Colonic mucosa (tissue), 4 donors: ENCODE measurements around the gene CHST2. TPM values are rescaled to one million over a fixed set of nuclear protein-coding genes. Genes with fewer than 3 reads are reported as not detected.
"Not testable (repeated sequence)": the region's sequence is repeated elsewhere in the genome, so short reads cannot be mapped to it uniquely, and the experiment has no call there.

Experiments used
- DNase-seq: peaks from one replicate; pipeline ENCODE4 v3.0.0-alpha.2; 2020
- H3K27ac ChIP-seq: fragments of 200-600 bp; one replicate; pipeline ENCODE4 v1.8.0; 2021
- H3K27me3 ChIP-seq: fragments of 200-600 bp; one replicate; pipeline ENCODE4 v1.8.0; 2021
- H3K36me3 ChIP-seq: fragments of 200-600 bp; one replicate; pipeline ENCODE4 v1.8.0; 2021
- H3K4me1 ChIP-seq: fragments of 200-600 bp; one replicate; pipeline ENCODE4 v1.8.0; 2021; ENCODE audit warnings: mild to moderate bottlenecking
- H3K4me3 ChIP-seq: fragments of 200-600 bp; one replicate; pipeline ENCODE4 v1.8.0; 2021
- H3K9ac ChIP-seq, 2 donors: one replicate each; pipeline ENCODE4 v1.7.0; 2013; ENCODE audit warnings: control low read depth in 2 of 2, low read depth in 2 of 2, low read length in 2 of 2
- H3K9me3 ChIP-seq: fragments of 200-600 bp; one replicate; pipeline ENCODE4 v1.8.0; 2021
- intact Hi-C: fragments of 100-400 bp; cut with DNase I; formaldehyde crosslinking; loops from one replicate; pipeline ENCODE4 v1.14.1; 2022
- total RNA-seq, 2 donors: library from RNA; stranded (reverse); fragmentation: NEBNext Ultra II Directional in 1 of 2; extraction: Animal tissue kit (Norgen Biotek cat#: 25700) in 1 of 2; gene quantifications; one replicate each; pipeline ENCODE4 v1.2.1, GENCODE V29; 2021
- TF ChIP-seq, protein P1 (sequence below): fragments of 200-600 bp; IDR thresholded peaks from one replicate; pipeline ENCODE4 v1.8.0; 2022; ENCODE audit warnings: antibody characterized with exemption, mild to moderate bottlenecking
- donor health status: healthy.
- donor health status: DM: no; HTN: no; CAD: no.
- donor health status: DM: no; HTN: no; CAD: no.

CHST2 gene
- total RNA-seq, 2 donors from 2014 or later, result 1.8 to 2.5 TPM

- no peak overlapping the region for H3K9ac ChIP-seq
- H3K4me3 ChIP-seq, result no peak overlapping the region
- H3K36me3 ChIP-seq, result no peaks in the 10 kb centered on the region
- no peak overlapping the region for H3K27ac ChIP-seq
- no peaks in the 10 kb centered on the region for H3K9me3 ChIP-seq
- no peaks in the 10 kb centered on the region for H3K4me1 ChIP-seq
- no peak for DNase-seq
- TF ChIP-seq, protein P1, sequence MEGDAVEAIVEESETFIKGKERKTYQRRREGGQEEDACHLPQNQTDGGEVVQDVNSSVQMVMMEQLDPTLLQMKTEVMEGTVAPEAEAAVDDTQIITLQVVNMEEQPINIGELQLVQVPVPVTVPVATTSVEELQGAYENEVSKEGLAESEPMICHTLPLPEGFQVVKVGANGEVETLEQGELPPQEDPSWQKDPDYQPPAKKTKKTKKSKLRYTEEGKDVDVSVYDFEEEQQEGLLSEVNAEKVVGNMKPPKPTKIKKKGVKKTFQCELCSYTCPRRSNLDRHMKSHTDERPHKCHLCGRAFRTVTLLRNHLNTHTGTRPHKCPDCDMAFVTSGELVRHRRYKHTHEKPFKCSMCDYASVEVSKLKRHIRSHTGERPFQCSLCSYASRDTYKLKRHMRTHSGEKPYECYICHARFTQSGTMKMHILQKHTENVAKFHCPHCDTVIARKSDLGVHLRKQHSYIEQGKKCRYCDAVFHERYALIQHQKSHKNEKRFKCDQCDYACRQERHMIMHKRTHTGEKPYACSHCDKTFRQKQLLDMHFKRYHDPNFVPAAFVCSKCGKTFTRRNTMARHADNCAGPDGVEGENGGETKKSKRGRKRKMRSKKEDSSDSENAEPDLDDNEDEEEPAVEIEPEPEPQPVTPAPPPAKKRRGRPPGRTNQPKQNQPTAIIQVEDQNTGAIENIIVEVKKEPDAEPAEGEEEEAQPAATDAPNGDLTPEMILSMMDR, result no peak
- intact Hi-C loops, result no loop called here
- H3K27me3 ChIP-seq, result no peaks in the 10 kb centered on the region
Observed at GRCh38 chr3:143155756-143156155, 36.2 kb downstream of the CHST2 start.

DNA sequence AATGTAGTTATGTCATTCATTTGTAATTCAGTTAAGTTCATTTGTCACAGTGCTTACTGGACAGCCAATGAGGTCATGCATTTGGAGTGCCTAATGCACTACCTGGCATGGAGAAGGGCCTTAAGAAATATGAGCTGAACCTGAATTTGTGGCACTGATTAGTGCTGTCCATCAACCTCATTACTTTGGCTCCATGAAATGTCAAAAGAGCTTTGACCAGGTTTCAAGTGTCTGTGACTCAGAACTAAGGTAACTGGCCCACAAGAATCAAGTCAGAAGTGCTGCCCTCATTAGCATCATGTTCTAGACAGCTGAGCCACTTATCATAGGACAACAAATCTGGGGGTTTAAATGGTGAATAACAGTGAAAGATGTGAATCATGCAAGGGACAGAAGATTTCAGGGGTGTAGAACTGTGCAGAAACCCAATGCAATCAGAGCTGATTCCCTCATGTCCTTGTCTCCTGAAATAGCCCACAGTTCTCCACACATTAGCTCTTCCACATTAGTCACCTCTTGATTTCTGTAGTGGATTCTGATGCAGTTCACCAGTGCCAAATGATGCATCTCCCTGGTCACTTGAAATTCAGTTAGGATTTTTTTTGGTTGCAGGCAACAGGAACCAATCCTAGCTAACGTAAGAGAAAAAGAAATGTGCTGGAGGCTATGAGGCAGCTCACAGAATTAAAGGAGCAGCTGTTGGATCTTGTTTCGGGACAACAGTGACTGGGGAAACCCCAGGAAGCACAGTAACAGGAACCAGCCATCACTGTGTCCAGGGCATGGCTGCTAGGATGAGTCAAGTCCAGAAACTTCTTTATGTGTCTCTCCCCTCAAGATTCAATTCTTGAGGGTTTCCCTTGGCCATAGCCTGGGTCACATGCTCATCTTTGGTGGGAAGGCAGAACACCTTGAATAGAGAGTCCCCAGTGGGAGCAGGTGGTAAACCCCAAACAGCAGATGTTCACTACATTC, 38.7 kb downstream of the CHST2 start:
- no peaks in the 10 kb centered on the region for H3K4me1 ChIP-seq
- TF ChIP-seq, protein P1, result no peak
- no peak overlapping the region for H3K27ac ChIP-seq
- H3K36me3 ChIP-seq, result no peaks in the 10 kb centered on the region
- H3K27me3 ChIP-seq, result no peaks in the 10 kb centered on the region
- H3K4me3 ChIP-seq, result no peak overlapping the region
- H3K9me3 ChIP-seq, result no peaks in the 10 kb centered on the region
- no peak for DNase-seq
- H3K9ac ChIP-seq, result no peak overlapping the region
- intact Hi-C loops, result no loop called here

GRCh38 chr3:143160437-143160836, 40.9 kb downstream of the CHST2 start:
- Histone ChIP-seq H3K27me3 (no peaks in the 10 kb centered on the region), H3K27ac (no peak overlapping the region), H3K9me3 (no peaks in the 10 kb centered on the region), H3K4me1 (no peaks in the 10 kb centered on the region), H3K36me3 (no peaks in the 10 kb centered on the region), H3K4me3 (no peak overlapping the region), H3K9ac (no peak overlapping the region)
- TF ChIP-seq, protein P1, result no peak
- DNase-seq, result no peak
- intact Hi-C loops, result no loop called here

DNA sequence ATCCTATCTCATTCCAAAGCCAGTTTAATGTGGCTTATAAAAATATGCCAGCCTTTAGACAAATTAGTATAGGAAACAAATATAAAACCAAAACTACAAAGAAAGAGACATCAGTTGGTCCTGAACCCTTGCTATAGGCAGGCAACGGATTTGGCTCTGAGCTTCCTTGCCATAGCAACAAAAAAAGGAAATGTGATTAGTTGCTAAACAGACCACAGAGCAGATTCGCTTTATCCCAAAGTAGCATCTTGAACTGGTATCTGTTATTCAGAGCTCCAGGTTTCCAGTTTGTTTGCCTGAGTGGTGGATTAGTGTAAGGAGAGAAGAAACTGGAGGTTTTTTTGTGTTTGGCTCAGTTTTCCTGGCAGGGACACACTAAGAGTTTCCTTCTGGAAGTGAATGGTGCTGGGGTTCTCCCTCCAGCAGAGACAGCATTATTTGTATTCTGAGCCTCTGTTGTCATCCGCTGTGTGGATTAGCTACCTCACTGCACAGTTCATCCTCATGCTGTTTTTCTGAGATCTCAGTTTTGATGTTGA, 44.1 kb downstream of the CHST2 start:
- no peak overlapping the region for H3K9ac ChIP-seq
- no peaks in the 10 kb centered on the region for H3K4me1 ChIP-seq
- H3K36me3 ChIP-seq, result no peaks in the 10 kb centered on the region
- no peaks in the 10 kb centered on the region for H3K9me3 ChIP-seq
- intact Hi-C loops, result no loop called here
- no peak overlapping the region for H3K27ac ChIP-seq
- DNase-seq, result no peak
- TF ChIP-seq, protein P1, result no peak
- no peak overlapping the region for H3K4me3 ChIP-seq
- no peaks in the 10 kb centered on the region for H3K27me3 ChIP-seq

DNA sequence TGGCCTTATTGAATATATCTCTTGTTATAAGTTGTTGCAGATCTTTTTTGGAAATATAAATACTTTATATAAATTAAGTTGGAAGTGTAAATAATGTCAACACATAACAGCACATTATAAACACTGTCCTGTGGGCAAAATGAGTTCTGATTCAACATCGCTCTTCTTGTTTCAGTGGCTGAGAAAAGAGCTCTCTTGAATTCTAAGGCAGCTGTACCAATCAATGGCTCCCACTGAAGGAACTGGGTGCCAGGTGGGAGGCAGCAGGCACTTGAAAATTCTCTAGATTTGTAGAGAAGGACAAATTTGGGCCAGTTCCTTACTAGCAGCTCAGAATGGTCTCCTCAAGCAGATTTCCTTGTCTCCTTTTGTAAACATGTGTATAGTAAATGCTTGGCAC, 45.6 kb downstream of the CHST2 start:
- no peak overlapping the region for H3K4me3 ChIP-seq
- H3K27ac ChIP-seq, result no peak overlapping the region
- DNase-seq, result no peak
- TF ChIP-seq, protein P1, result no peak
- intact Hi-C loops, result no loop called here
- H3K27me3 ChIP-seq, result no peaks in the 10 kb centered on the region
- H3K9me3 ChIP-seq, result no peaks in the 10 kb centered on the region
- H3K36me3 ChIP-seq, result no peaks in the 10 kb centered on the region
- no peaks in the 10 kb centered on the region for H3K4me1 ChIP-seq
- no peak overlapping the region for H3K9ac ChIP-seq

GRCh38 chr3:143165612-143166285, 46.2 kb downstream of the CHST2 start:
- H3K4me3 ChIP-seq, H3K4me1 ChIP-seq, H3K9me3 ChIP-seq, H3K27ac ChIP-seq, H3K27me3 ChIP-seq, H3K9ac ChIP-seq, DNase-seq, intact Hi-C loops, H3K36me3 ChIP-seq: not testable (repeated sequence)
